ENCODE results near the gene SLMAP.

DNA sequence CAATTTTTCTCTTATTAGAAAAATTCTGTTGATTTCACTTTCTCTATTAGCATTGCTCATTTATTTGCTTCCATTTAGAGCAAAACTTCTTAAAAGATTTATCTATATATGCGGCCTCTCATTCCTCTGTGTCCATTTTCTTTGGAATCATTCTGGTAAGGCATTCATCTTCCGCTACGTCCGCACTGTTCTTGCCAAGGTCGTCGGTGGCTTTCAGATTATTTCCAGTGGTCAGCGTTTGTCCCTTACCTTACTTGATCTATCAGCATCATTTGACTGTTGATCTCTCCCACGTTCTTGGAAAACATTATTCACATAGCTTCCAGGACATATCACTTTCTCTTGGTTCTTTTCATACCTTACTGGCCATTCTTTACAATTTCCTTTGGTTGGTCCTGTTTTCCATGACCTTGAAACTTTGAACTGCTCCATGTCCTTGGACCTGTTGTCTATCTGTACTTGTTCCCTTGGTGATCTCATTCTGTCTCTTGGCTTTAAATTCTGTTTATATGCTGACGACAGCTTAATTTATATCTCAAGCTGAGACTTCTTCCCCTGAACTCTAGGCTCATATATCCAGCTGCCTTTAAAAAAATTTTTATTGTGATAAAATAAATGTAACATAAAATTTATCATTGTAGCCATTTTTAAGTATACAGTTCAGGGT lies 54.5 kb downstream of the SLMAP start:
- TF ChIP-seq, protein P1, sequence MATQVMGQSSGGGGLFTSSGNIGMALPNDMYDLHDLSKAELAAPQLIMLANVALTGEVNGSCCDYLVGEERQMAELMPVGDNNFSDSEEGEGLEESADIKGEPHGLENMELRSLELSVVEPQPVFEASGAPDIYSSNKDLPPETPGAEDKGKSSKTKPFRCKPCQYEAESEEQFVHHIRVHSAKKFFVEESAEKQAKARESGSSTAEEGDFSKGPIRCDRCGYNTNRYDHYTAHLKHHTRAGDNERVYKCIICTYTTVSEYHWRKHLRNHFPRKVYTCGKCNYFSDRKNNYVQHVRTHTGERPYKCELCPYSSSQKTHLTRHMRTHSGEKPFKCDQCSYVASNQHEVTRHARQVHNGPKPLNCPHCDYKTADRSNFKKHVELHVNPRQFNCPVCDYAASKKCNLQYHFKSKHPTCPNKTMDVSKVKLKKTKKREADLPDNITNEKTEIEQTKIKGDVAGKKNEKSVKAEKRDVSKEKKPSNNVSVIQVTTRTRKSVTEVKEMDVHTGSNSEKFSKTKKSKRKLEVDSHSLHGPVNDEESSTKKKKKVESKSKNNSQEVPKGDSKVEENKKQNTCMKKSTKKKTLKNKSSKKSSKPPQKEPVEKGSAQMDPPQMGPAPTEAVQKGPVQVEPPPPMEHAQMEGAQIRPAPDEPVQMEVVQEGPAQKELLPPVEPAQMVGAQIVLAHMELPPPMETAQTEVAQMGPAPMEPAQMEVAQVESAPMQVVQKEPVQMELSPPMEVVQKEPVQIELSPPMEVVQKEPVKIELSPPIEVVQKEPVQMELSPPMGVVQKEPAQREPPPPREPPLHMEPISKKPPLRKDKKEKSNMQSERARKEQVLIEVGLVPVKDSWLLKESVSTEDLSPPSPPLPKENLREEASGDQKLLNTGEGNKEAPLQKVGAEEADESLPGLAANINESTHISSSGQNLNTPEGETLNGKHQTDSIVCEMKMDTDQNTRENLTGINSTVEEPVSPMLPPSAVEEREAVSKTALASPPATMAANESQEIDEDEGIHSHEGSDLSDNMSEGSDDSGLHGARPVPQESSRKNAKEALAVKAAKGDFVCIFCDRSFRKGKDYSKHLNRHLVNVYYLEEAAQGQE (IDR thresholded peaks at IDR 0.05; ENCODE audit: low read depth) = no peak
- no peak for TF ChIP-seq EP300 (IDR thresholded peaks at IDR 0.05; ENCODE audit: borderline replicate concordance)
- TF ChIP-seq, protein P2, sequence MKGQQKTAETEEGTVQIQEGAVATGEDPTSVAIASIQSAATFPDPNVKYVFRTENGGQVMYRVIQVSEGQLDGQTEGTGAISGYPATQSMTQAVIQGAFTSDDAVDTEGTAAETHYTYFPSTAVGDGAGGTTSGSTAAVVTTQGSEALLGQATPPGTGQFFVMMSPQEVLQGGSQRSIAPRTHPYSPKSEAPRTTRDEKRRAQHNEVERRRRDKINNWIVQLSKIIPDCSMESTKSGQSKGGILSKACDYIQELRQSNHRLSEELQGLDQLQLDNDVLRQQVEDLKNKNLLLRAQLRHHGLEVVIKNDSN (IDR thresholded peaks at IDR 0.05) = no peak
- TF ChIP-seq CEBPB (IDR thresholded peaks at IDR 0.05) = no peak
- TF ChIP-seq, protein P3, sequence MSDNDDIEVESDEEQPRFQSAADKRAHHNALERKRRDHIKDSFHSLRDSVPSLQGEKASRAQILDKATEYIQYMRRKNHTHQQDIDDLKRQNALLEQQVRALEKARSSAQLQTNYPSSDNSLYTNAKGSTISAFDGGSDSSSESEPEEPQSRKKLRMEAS (IDR thresholded peaks at IDR 0.05) = no peak
- no peak for TF ChIP-seq TAF1 (IDR thresholded peaks at IDR 0.05; ENCODE audit: low read depth)
- no peak for TF ChIP-seq FOXM1 (IDR thresholded peaks at IDR 0.05; ENCODE audit: borderline replicate concordance, low read depth)
- no peak for TF ChIP-seq YY1 (IDR thresholded peaks at IDR 0.05; ENCODE audit: low read depth)
- no peak for TF ChIP-seq EGR1 (IDR thresholded peaks at IDR 0.05)
- no peak for TF ChIP-seq RAD21 (IDR thresholded peaks at IDR 0.05; ENCODE audit: low read depth)
- no peak for TF ChIP-seq TCF12 (IDR thresholded peaks at IDR 0.05; ENCODE audit: low read depth)
- TF ChIP-seq NFIC (IDR thresholded peaks at IDR 0.05) = no peak
- no peak for TF ChIP-seq CREB1 (IDR thresholded peaks at IDR 0.05; ENCODE audit: low read depth)
